OCI-LY7 (cell line): Measurements from ENCODE around the gene CAMKV.

Experiments
- CTCF ChIP-seq: fragments of 200-600 bp; sonication (generic); conservative IDR thresholded peaks from 2 replicates; pipeline ENCODE4 v1.5.1; 2014; ENCODE audit warnings: mild to moderate bottlenecking, antibody characterized with exemption, low read length, moderate library complexity, mixed read lengths
- EZH2phosphoT487 ChIP-seq: fragments of 200-600 bp; sonication (generic); IDR thresholded peaks from 2 replicates; pipeline ENCODE4 v1.6.1; 2018; ENCODE audit warnings: low read depth, borderline replicate concordance, mild to moderate bottlenecking, mixed run types, antibody characterized with exemption, low read length, moderate library complexity, mixed read lengths

DNA sequence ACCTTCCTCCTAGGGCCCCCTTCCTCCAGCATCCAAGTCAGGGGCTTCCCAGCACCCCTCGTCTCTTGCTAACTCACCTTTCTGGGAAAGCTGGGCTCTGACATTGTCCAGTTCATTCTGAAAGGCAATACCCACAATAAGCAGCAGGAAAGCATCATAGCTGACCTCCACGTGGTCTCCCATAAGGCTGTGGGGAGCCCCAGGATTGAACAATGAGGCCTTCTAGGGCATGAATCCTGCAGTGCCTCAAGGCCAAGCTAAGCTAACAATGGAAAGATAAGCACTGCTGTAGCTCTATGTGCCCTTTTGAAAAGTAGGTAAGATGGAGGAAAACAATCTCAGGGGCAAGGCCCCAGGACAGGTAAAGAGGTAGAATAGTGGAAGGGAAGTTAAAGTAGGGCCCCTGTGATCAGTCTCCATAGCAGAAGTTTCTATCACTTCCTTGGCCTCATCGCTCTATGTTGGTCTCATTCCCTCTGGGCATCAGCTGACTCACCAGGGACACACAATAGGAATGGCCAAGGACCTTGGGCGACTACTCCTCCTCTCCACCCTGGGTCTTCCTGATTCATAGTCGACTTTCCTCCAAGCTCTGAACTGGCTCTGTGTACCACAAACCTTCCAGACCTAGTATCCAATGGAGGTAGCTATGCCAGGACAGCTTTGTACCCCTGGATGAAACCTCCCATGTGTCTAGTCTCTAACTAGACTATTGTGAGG, 25.1 kb downstream of the CAMKV start:
- TF ChIP-seq CTCF (no peak), EZH2phosphoT487 (no peak)
